Stimulated activated memory B cell treated with anti-CD40 and anti-IgM and Interleukin-4, amounts not matched to agents 10 μg/mL and 1 μg/mL and 100 μg/mL, for 72 hours (primary cell): ENCODE measurements around the gene ATP5F1E.
"Not testable (repeated sequence)": the region's sequence is repeated elsewhere in the genome, so short reads cannot be mapped to it uniquely, and the experiment has no call there.

Experiments
- ATAC-seq: fragments of 150-1000 bp; cut with Tn5 transposase; 2 replicates; pipeline ENCODE4 v1.10.0; 2021
- H3K27ac Mint-ChIP-seq: one replicate; pipeline ENCODE4 v1.8.0; 2022; ENCODE audit warnings: mild to moderate bottlenecking, mixed read lengths
- H3K27me3 Mint-ChIP-seq: one replicate; pipeline ENCODE4 v1.8.0; 2022; ENCODE audit warnings: mixed read lengths
- H3K36me3 Mint-ChIP-seq: one replicate; pipeline ENCODE4 v1.8.0; 2022; ENCODE audit warnings: mixed read lengths
- H3K4me1 Mint-ChIP-seq: one replicate; pipeline ENCODE4 v1.8.0; 2022; ENCODE audit warnings: mixed read lengths
- H3K4me3 Mint-ChIP-seq: one replicate; pipeline ENCODE4 v1.8.0; 2022; ENCODE audit warnings: mild to moderate bottlenecking, moderate library complexity, mixed read lengths
- H3K9me3 Mint-ChIP-seq: one replicate; pipeline ENCODE4 v1.8.0; 2022; ENCODE audit warnings: mixed read lengths

The ATP5F1E gene

GRCh38 chr20:58985656-58986055 lies 46.5 kb downstream of the ATP5F1E start:
- Mint-ChIP-seq H3K4me1 (peaks cover 50% of the 10 kb centered on the region), H3K9me3 (no peaks in the 10 kb centered on the region), H3K4me3 (no peak overlapping the region), H3K36me3 (peaks cover 53% of the 10 kb centered on the region), H3K27me3 (no peaks in the 10 kb centered on the region), H3K27ac (no peak overlapping the region)
- no peak for ATAC-seq

- no peaks in the 10 kb centered on the region for H3K9me3 Mint-ChIP-seq
- ATAC-seq: no peak
- H3K27me3 Mint-ChIP-seq: no peaks in the 10 kb centered on the region
- peaks cover 50% of the 10 kb centered on the region for H3K4me1 Mint-ChIP-seq
- H3K27ac Mint-ChIP-seq: peak overlapping the region; percentile 58
- no peak overlapping the region for H3K4me3 Mint-ChIP-seq
- H3K36me3 Mint-ChIP-seq: peaks cover 44% of the 10 kb centered on the region
Observed at GRCh38 chr20:58984691-58985090, 47.4 kb downstream of the ATP5F1E start.

- not testable (repeated sequence) for ATAC-seq, H3K9me3 Mint-ChIP-seq, H3K27me3 Mint-ChIP-seq
- peak overlapping the region; percentile 86 for H3K4me3 Mint-ChIP-seq
- H3K4me1 Mint-ChIP-seq: peaks cover 62% of the 10 kb centered on the region
- H3K36me3 Mint-ChIP-seq: peaks cover 30% of the 10 kb centered on the region
- H3K27ac Mint-ChIP-seq: peak overlapping the region; percentile 81
Observed at GRCh38 chr20:58983115-58983468, 49.0 kb downstream of the ATP5F1E start.

- H3K27ac Mint-ChIP-seq: peak overlapping the region; percentile 81
- no peak for ATAC-seq
- H3K4me3 Mint-ChIP-seq: peak overlapping the region; percentile 86
- H3K4me1 Mint-ChIP-seq: peaks cover 57% of the 10 kb centered on the region
- no peaks in the 10 kb centered on the region for H3K9me3 Mint-ChIP-seq
- H3K36me3 Mint-ChIP-seq: peaks cover 25% of the 10 kb centered on the region
- no peaks in the 10 kb centered on the region for H3K27me3 Mint-ChIP-seq
Observed at GRCh38 chr20:58982406-58983114, 49.6 kb downstream of the ATP5F1E start.

GRCh38 chr20:58981628-58982364 lies 50.3 kb downstream of the ATP5F1E start:
- Mint-ChIP-seq H3K27ac (peak overlapping the region; percentile 81), H3K4me3 (peak overlapping the region; percentile 86), H3K36me3 (peaks cover 20% of the 10 kb centered on the region), H3K27me3 (no peaks in the 10 kb centered on the region), H3K9me3 (peaks cover under 1% of the 10 kb centered on the region), H3K4me1 (peaks cover 54% of the 10 kb centered on the region)
- no peak for ATAC-seq

- H3K27ac Mint-ChIP-seq: peak within 1 kb of the TSS; percentile 81
- peaks cover 6% of the 10 kb centered on the region for H3K9me3 Mint-ChIP-seq
- H3K36me3 Mint-ChIP-seq: peaks cover 17% of the 10 kb centered on the region
- peak within 1 kb of the TSS; percentile 86 for H3K4me3 Mint-ChIP-seq
- peak; percentile 91 for ATAC-seq
- no peaks in the 10 kb centered on the region for H3K27me3 Mint-ChIP-seq
- peaks cover 50% of the 10 kb centered on the region for H3K4me1 Mint-ChIP-seq
Observed at GRCh38 chr20:58980711-58981627, 51.2 kb downstream of the ATP5F1E start, which contains the start of gene NELFCD. Gene NELFCD (plus strand): TSS chr20:58981256. CDS start chr20:58981310, 54 bp downstream.

- peaks cover 13% of the 10 kb centered on the region for H3K9me3 Mint-ChIP-seq
- H3K27ac Mint-ChIP-seq: peak overlapping the region; percentile 15
- no peak overlapping the region for H3K4me3 Mint-ChIP-seq
- H3K27me3 Mint-ChIP-seq: no peaks in the 10 kb centered on the region
- ATAC-seq: no peak
- H3K4me1 Mint-ChIP-seq: peaks cover 36% of the 10 kb centered on the region
- peaks cover 6% of the 10 kb centered on the region for H3K36me3 Mint-ChIP-seq
Observed at GRCh38 chr20:58978351-58979190, 53.6 kb downstream of the ATP5F1E start.

- H3K4me1 Mint-ChIP-seq: peaks cover 23% of the 10 kb centered on the region
- H3K27ac Mint-ChIP-seq: no peak overlapping the region
- H3K36me3 Mint-ChIP-seq: peaks cover 6% of the 10 kb centered on the region
- no peaks in the 10 kb centered on the region for H3K27me3 Mint-ChIP-seq
- H3K4me3 Mint-ChIP-seq: no peak overlapping the region
- H3K9me3 Mint-ChIP-seq: peaks cover 13% of the 10 kb centered on the region
- no peak for ATAC-seq
Observed at GRCh38 chr20:58976061-58976730, 55.9 kb downstream of the ATP5F1E start.
